ENCODE data around the gene EAF1. TPM values are rescaled to one million over a fixed set of nuclear protein-coding genes. Genes with fewer than 3 reads are reported as not detected.
A peak's percentile ranks its signal among the peaks of the same experiment; 100 is the strongest.
"Not testable (repeated sequence)": the region's sequence is repeated elsewhere in the genome, so short reads cannot be mapped to it uniquely, and the experiment has no call there.

The EAF1 gene
- total RNA-seq, 3 donors from 2014 or later: 15.6 to 23.4 (median 21.3) TPM

GRCh38 chr3:15390460-15390859, 36.9 kb upstream of the EAF1 start:
- peak; percentile 15 for ATAC-seq
- H3K9me3 ChIP-seq: peaks cover 3% of the 10 kb centered on the region
- TF ChIP-seq CTCF (IDR thresholded peaks at IDR 0.05): no peak
- intact Hi-C loops (cut with DNase I, micrococcal nuclease): no loop called here
- no peak for DNase-seq
- H3K36me3 ChIP-seq (ENCODE audit: low read depth): no peaks in the 10 kb centered on the region
- no peak overlapping the region for H3K4me3 ChIP-seq
- no peaks in the 10 kb centered on the region for H3K4me1 ChIP-seq (ENCODE audit: low read depth)

GRCh38 chr3:15391007-15391406, 36.4 kb upstream of the EAF1 start:
- intact Hi-C loops (cut with DNase I, micrococcal nuclease): no loop called here
- Histone ChIP-seq H3K4me3 (no peak overlapping the region), H3K36me3 (ENCODE audit: low read depth) (no peaks in the 10 kb centered on the region), H3K4me1 (ENCODE audit: low read depth) (no peaks in the 10 kb centered on the region), H3K9me3 (peaks cover 3% of the 10 kb centered on the region)
- no peak for TF ChIP-seq CTCF (IDR thresholded peaks at IDR 0.05)
- ATAC-seq (no peak), DNase-seq (no peak)

- DNase-seq; intact Hi-C loops (cut with DNase I, micrococcal nuclease); ATAC-seq: not testable (repeated sequence)
These were observed 34.1 kb upstream of the EAF1 start for GRCh38 chr3:15393252-15393651.

GRCh38 chr3:15398731-15399133, 28.7 kb upstream of the EAF1 start:
- DNase-seq; H3K36me3 ChIP-seq (ENCODE audit: low read depth); H3K4me3 ChIP-seq; intact Hi-C loops (cut with DNase I, micrococcal nuclease); H3K9me3 ChIP-seq; H3K4me1 ChIP-seq (ENCODE audit: low read depth): not testable (repeated sequence)
- peak; percentile 34 for ATAC-seq

More at GRCh38 chr3:15393252-15393651, 34.1 kb upstream of the EAF1 start:
- H3K4me3 ChIP-seq; H3K36me3 ChIP-seq (ENCODE audit: low read depth); H3K9me3 ChIP-seq; H3K4me1 ChIP-seq (ENCODE audit: low read depth): not testable (repeated sequence)

- Histone ChIP-seq H3K36me3 (ENCODE audit: low read depth) (no peaks in the 10 kb centered on the region), H3K4me3 (no peak overlapping the region), H3K9me3 (no peaks in the 10 kb centered on the region), H3K4me1 (ENCODE audit: low read depth) (no peaks in the 10 kb centered on the region)
- DNase-seq: no peak
- ATAC-seq: no peak
- TF ChIP-seq CTCF (IDR thresholded peaks at IDR 0.05): no peak
- intact Hi-C loops (cut with DNase I, micrococcal nuclease): no loop called here
These were observed 27.4 kb upstream of the EAF1 start for GRCh38 chr3:15399970-15400369.

GRCh38 chr3:15401936-15402335, 25.5 kb upstream of the EAF1 start:
- ATAC-seq: no peak
- Histone ChIP-seq H3K4me3 (no peak overlapping the region), H3K9me3 (no peaks in the 10 kb centered on the region), H3K4me1 (ENCODE audit: low read depth) (no peaks in the 10 kb centered on the region), H3K36me3 (ENCODE audit: low read depth) (no peaks in the 10 kb centered on the region)
- no peak for DNase-seq
- intact Hi-C loops (cut with DNase I, micrococcal nuclease): no loop called here
- TF ChIP-seq CTCF (IDR thresholded peaks at IDR 0.05): no peak

- no peak for DNase-seq
- H3K4me1 ChIP-seq (ENCODE audit: low read depth): no peaks in the 10 kb centered on the region
- TF ChIP-seq CTCF (IDR thresholded peaks at IDR 0.05): no peak
- H3K36me3 ChIP-seq (ENCODE audit: low read depth): no peaks in the 10 kb centered on the region
- no peaks in the 10 kb centered on the region for H3K9me3 ChIP-seq
- no peak overlapping the region for H3K4me3 ChIP-seq
- intact Hi-C loops (cut with DNase I, micrococcal nuclease): no loop called here
- ATAC-seq: no peak
These were observed 23.9 kb upstream of the EAF1 start for GRCh38 chr3:15403495-15403894.

All from mucosa of descending colon (tissue), 3 donors.